ENCODE measurements around the gene CSNK2B. TPM values are rescaled to one million over a fixed set of nuclear protein-coding genes. Genes with fewer than 3 reads are reported as not detected.
A peak's percentile ranks its signal among the peaks of the same experiment; 100 is the strongest.

The CSNK2B gene
- total RNA-seq, 1 donor from 2014 or later = 148 TPM

DNA sequence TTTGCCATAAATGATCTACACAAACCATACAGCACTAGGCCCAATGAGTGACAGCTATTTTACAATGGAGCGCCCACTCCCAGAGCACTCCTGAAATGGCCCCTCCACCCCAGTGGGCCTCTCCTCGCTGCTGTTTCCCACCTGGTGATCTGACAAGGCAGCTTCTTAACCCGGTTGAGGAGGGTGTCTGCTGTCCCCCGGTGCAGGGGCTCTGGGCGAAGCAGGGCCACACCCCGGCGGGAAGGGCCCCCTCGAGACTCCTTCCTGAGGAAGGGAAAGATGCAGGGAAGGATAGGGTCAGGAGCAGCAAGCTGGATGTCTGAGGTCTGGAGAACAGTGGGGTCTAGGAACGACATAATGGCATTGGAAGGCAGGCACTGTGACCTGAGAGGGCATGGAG, 27.0 kb downstream of the CSNK2B start:
- Histone ChIP-seq H3K4me3 (no peak overlapping the region), H3K9me3 (no peaks in the 10 kb centered on the region), H3K27ac (no peak overlapping the region), H3K36me3 (peaks cover 77 to 88% of the 10 kb centered on the region in 2 donors), H3K4me1 (no peaks in the 10 kb centered on the region), H3K27me3 (no peaks in the 10 kb centered on the region)
- intact Hi-C loops (cut with DNase I) = no loop called here
- DNase-seq (ENCODE audit: low spot score in 2 of 2) = no peak
- TF ChIP-seq CTCF (IDR thresholded peaks at IDR 0.05) = no peak

GRCh38 chr6:31693535-31693934, 27.7 kb downstream of the CSNK2B start:
- no peaks in the 10 kb centered on the region for H3K27me3 ChIP-seq
- H3K9me3 ChIP-seq = no peaks in the 10 kb centered on the region
- DNase-seq (ENCODE audit: low spot score in 2 of 2) = no peak
- intact Hi-C loops (cut with DNase I) = no loop called here
- H3K27ac ChIP-seq = no peak overlapping the region
- no peak overlapping the region for H3K4me3 ChIP-seq
- no peak for TF ChIP-seq CTCF (IDR thresholded peaks at IDR 0.05)
- no peaks in the 10 kb centered on the region for H3K4me1 ChIP-seq
- H3K36me3 ChIP-seq = peaks cover 71 to 84% of the 10 kb centered on the region in 2 donors

DNA sequence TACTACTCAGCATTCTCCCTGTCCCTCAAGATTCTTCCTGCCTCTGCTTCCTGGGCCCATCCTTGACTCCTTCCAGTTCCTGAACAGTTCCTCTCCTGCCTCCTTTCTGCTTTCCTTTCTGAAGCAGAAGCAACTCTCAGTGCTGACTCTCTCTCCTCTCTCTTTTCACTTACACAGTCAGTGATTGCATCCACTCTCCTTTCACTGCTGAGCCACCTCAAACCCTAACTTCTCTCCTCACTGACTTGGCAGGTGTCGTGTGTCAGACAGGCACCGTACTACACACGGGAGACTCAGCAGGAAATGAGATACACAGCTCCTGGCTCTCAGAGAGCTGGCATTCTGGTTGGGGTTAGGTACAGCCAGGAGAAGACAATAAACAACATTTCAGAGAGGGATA, 31.7 kb downstream of the CSNK2B start:
- no peak overlapping the region for H3K4me3 ChIP-seq
- no peaks in the 10 kb centered on the region for H3K27me3 ChIP-seq
- no peak for TF ChIP-seq CTCF (IDR thresholded peaks at IDR 0.05)
- DNase-seq (ENCODE audit: low spot score in 2 of 2) = no peak
- peaks cover 44 to 63% of the 10 kb centered on the region in 2 donors for H3K36me3 ChIP-seq
- intact Hi-C loops (cut with DNase I) = no loop called here
- H3K4me1 ChIP-seq = peaks cover 13 to 14% of the 10 kb centered on the region in 2 donors
- no peak overlapping the region for H3K27ac ChIP-seq
- H3K9me3 ChIP-seq = no peaks in the 10 kb centered on the region

DNA sequence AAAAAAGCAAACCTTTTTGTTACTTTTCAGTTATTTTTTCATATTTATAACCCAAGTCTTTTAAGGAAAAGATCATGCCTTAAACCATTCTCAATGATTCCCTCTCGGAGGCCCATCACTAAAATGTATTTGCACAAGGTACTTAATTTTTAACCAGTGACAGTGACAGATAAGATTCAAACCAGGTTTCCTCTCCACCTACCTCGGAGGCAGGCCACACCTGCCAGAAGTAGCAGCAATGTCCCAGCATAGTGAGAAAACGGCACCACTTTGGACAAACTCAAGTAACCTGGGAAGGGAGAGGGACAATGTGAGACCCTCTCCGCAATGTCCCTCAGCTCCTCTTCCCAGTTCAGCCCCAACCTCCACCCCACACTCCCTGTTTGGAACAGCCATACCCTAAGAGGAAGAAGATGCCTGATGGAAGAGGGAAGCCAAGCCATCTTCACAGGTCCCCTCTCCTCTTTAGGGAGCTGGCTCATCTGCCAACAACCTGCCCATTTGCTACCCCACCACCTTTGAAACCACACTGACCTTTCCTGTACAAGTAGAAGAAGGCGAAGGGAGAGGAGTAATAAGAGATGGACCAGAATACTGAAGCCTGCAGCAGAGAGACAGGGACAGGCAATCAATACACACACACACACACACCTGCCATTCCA, 35.0 kb downstream of the CSNK2B start:
- H3K36me3 ChIP-seq = peaks cover 25 to 32% of the 10 kb centered on the region in 2 donors
- no peak overlapping the region for H3K27ac ChIP-seq
- H3K4me3 ChIP-seq = no peak overlapping the region
- TF ChIP-seq CTCF (IDR thresholded peaks at IDR 0.05) = no peak
- H3K9me3 ChIP-seq = no peaks in the 10 kb centered on the region
- intact Hi-C loops (cut with DNase I) = no loop called here
- H3K4me1 ChIP-seq = peaks cover 13 to 21% of the 10 kb centered on the region in 2 donors
- DNase-seq (ENCODE audit: low spot score in 2 of 2) = no peak
- H3K27me3 ChIP-seq = no peaks in the 10 kb centered on the region

DNA sequence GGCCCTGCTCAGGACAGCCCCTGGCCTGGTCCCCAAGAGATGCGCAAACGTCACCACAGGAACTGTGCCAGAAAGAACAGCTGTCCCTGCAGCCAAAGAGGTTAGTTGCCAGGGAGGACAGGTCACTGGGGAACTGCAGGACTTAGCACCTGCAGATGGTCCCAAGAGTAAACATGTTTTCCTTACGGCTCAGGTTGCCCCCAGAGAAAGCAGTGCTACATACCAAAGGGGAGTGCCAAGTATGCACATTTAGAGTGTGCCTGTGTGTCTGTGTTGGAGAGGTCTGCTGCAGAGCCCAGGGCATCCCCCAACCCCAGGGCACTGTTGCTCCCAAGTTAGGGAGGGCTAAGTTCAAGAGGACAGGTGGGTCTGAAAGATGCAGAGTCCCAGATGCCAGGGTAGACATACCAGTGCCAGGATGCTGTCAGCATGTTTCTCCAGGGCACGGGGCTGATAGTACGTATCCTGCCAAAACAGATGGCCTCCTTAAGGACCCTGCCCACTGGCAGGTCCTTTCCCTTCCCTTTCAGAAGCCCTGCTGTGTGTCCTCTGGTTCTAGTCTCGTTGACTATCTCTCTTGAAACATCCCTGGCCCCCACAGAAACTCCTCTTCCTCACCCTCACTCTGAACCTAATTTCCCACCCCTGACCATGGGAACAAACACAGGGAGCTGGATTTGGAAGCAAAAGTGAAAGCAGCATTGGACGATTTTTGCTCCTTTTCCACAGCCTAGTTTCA, 36.0 kb downstream of the CSNK2B start:
- intact Hi-C loops (cut with DNase I) = loop anchor here (2.0 kb wide), 2 partner anchors 35 to 161 kb away; partner anchors contain the start of genes CLIC1 and NEU1
- peaks cover 13 to 21% of the 10 kb centered on the region in 2 donors for H3K4me1 ChIP-seq
- peak overlapping the region in 1 of 2 donors; percentile 92 for H3K27ac ChIP-seq
- no peaks in the 10 kb centered on the region for H3K9me3 ChIP-seq
- no peak for TF ChIP-seq CTCF (IDR thresholded peaks at IDR 0.05)
- peak overlapping the region; percentile 72 to 78 for H3K4me3 ChIP-seq
- peaks cover 15 to 23% of the 10 kb centered on the region in 2 donors for H3K36me3 ChIP-seq
- DNase-seq (ENCODE audit: low spot score in 2 of 2) = no peak
- H3K27me3 ChIP-seq = no peaks in the 10 kb centered on the region
